SK-N-SH treated with all-trans-retinoic acid at 6 μM for 48 hours (cell line): ENCODE measurements around the gene JARID2.
A peak's percentile ranks its signal among the peaks of the same experiment; 100 is the strongest.

Experiments
- ATAC-seq: fragments of 200-7000 bp; cut with Tn5 transposase; 3 replicates; pipeline ENCODE4 v1.9.1; 2020; ENCODE audit warnings: mild to moderate bottlenecking, moderate library complexity
- ARNTL ChIP-seq: fragments of 450-650 bp; formaldehyde crosslinking; IDR thresholded peaks from 2 replicates; pipeline ENCODE4 v1.5.0; 2020; ENCODE audit warnings: low read depth, mild to moderate bottlenecking, moderate library complexity, borderline replicate concordance
- BACH2 ChIP-seq: fragments of 250-450 bp; sonication (Bioruptor Pico); IDR thresholded peaks from 2 replicates; pipeline ENCODE4 v1.9.0; 2021; ENCODE audit warnings: mild to moderate bottlenecking, borderline replicate concordance
- CREB5 ChIP-seq: fragments of 250-450 bp; sonication (Bioruptor Pico); IDR thresholded peaks from 2 replicates; pipeline ENCODE4 v1.5.1; 2020; ENCODE audit warnings: low read depth, mild to moderate bottlenecking, moderate library complexity
- CSDC2 ChIP-seq: fragments of 250-450 bp; sonication (Bioruptor Pico); IDR thresholded peaks from 2 replicates; pipeline ENCODE4 v1.5.0; 2020; ENCODE audit warnings: mild to moderate bottlenecking, moderate library complexity
- CSRNP3 ChIP-seq: fragments of 250-450 bp; sonication (Bioruptor Pico); IDR thresholded peaks from 2 replicates; pipeline ENCODE4 v1.5.1; 2021; ENCODE audit warnings: mild to moderate bottlenecking, moderate library complexity
- ESRRG ChIP-seq: fragments of 250-450 bp; sonication (Bioruptor Pico); IDR thresholded peaks from 2 replicates; pipeline ENCODE4 v1.6.1; 2021; ENCODE audit warnings: mild to moderate bottlenecking
- GLIS3 ChIP-seq: fragments of 250-450 bp; sonication (Bioruptor Pico); IDR thresholded peaks from 2 replicates; pipeline ENCODE4 v1.5.0; 2020; ENCODE audit warnings: mild to moderate bottlenecking, moderate library complexity
- ISL1 ChIP-seq: fragments of 250-450 bp; sonication (Bioruptor Pico); IDR thresholded peaks from 2 replicates; pipeline ENCODE4 v2.1.2; 2022; ENCODE audit warnings: mild to moderate bottlenecking, moderate library complexity
- OSR1 ChIP-seq: fragments of 250-450 bp; sonication (Bioruptor Pico); IDR thresholded peaks from 2 replicates; pipeline ENCODE4 v1.8.0; 2022; ENCODE audit warnings: moderate library complexity, mild to moderate bottlenecking, inconsistent platforms
- PATZ1 ChIP-seq: fragments of 250-450 bp; sonication (Bioruptor Pico); IDR thresholded peaks from 2 replicates; pipeline ENCODE4 v1.8.0; 2020; ENCODE audit warnings: mild to moderate bottlenecking, moderate library complexity, borderline replicate concordance
- POU6F1 ChIP-seq: fragments of 250-450 bp; sonication (Bioruptor Pico); IDR thresholded peaks from 2 replicates; pipeline ENCODE4 v1.8.0; 2021; ENCODE audit warnings: low read depth, mild to moderate bottlenecking, moderate library complexity, borderline replicate concordance
- PPARA ChIP-seq: fragments of 250-450 bp; sonication (Bioruptor Pico); IDR thresholded peaks from 2 replicates; pipeline ENCODE4 v1.5.0; 2020; ENCODE audit warnings: mild to moderate bottlenecking, borderline replicate concordance
- RARB ChIP-seq: fragments of 250-450 bp; sonication (Bioruptor Pico); IDR thresholded peaks from 2 replicates; pipeline ENCODE4 v1.8.0; 2021; ENCODE audit warnings: mild to moderate bottlenecking, moderate library complexity
- SNAI2 ChIP-seq: fragments of 250-450 bp; sonication (Bioruptor Pico); IDR thresholded peaks from 2 replicates; pipeline ENCODE4 v1.5.0; 2020; ENCODE audit warnings: mild to moderate bottlenecking, moderate library complexity
- TCF4 ChIP-seq: fragments of 250-450 bp; sonication (Bioruptor Pico); IDR thresholded peaks from 2 replicates; pipeline ENCODE4 v1.8.0; 2021; ENCODE audit warnings: mild to moderate bottlenecking, moderate library complexity, borderline replicate concordance
- TSHZ2 ChIP-seq: fragments of 250-450 bp; sonication (Bioruptor Pico); IDR thresholded peaks from 2 replicates; pipeline ENCODE4 v1.5.0; 2020; ENCODE audit warnings: mild to moderate bottlenecking, moderate library complexity
- ZC3H10 ChIP-seq: fragments of 250-450 bp; sonication (Bioruptor Pico); IDR thresholded peaks from 2 replicates; pipeline ENCODE4 v1.5.1; 2021; ENCODE audit warnings: mild to moderate bottlenecking, moderate library complexity
- ZFP3 ChIP-seq: fragments of 250-450 bp; sonication (Bioruptor Pico); IDR thresholded peaks from 2 replicates; pipeline ENCODE4 v1.5.0; 2020; ENCODE audit warnings: mild to moderate bottlenecking, moderate library complexity
- ZFP30 ChIP-seq: fragments of 450-650 bp; formaldehyde crosslinking; IDR thresholded peaks from 2 replicates; pipeline ENCODE4 v1.5.0; 2022; ENCODE audit warnings: mild to moderate bottlenecking, moderate library complexity
- ZNF565 ChIP-seq: fragments of 450-650 bp; formaldehyde crosslinking; conservative IDR thresholded peaks from 2 replicates; pipeline ENCODE4 v1.5.0; 2020; ENCODE audit warnings: low read depth, mild to moderate bottlenecking, moderate library complexity
- ZNF70 ChIP-seq: fragments of 450-650 bp; formaldehyde crosslinking; IDR thresholded peaks from 2 replicates; pipeline ENCODE4 v1.5.0; 2020; ENCODE audit warnings: mild to moderate bottlenecking, moderate library complexity
- ZNF8 ChIP-seq: fragments of 450-650 bp; formaldehyde crosslinking; IDR thresholded peaks from 2 replicates; pipeline ENCODE4 v1.5.0; 2020; ENCODE audit warnings: mild to moderate bottlenecking, moderate library complexity

Gene JARID2

GRCh38 chr6:15444081-15444731, 198.3 kb downstream of the JARID2 start:
- TF ChIP-seq PPARA (CRISPR knock-in tag) (no peak), ESRRG (no peak), CREB5 (no peak), BACH2 (CRISPR knock-in tag) (no peak), OSR1 (CRISPR knock-in tag) (no peak), CSRNP3 (no peak), ARNTL (no peak), ISL1 (no peak), POU6F1 (CRISPR knock-in tag) (no peak), GLIS3 (CRISPR knock-in tag) (no peak), ZNF70 (CRISPR knock-in tag) (no peak), ZC3H10 (CRISPR knock-in tag) (no peak), ZNF565 (CRISPR knock-in tag) (no peak), ZNF8 (CRISPR knock-in tag) (no peak), PATZ1 (CRISPR knock-in tag) (no peak), CSDC2 (CRISPR knock-in tag) (no peak), SNAI2 (CRISPR knock-in tag) (no peak), ZFP30 (CRISPR knock-in tag) (no peak)
- no peak for ATAC-seq

- peak; percentile 77 for ATAC-seq
- TF ChIP-seq TSHZ2 (CRISPR knock-in tag) (peak; percentile 97), CSRNP3 (0 out of 2 replicates have a peak, but pooled peaks have one; percentile 70), ISL1 (peak; percentile 79), RARB (no peak), ZNF8 (CRISPR knock-in tag) (peak; percentile 60; the same call in 1 of the 2 replicates), CREB5 (peak; percentile 49; the same call in 1 of the 2 replicates), TCF4 (CRISPR knock-in tag) (peak; percentile 93), ZNF70 (CRISPR knock-in tag) (no peak), POU6F1 (CRISPR knock-in tag) (no peak), PATZ1 (CRISPR knock-in tag) (no peak), ZFP3 (CRISPR knock-in tag) (0 out of 2 replicates have a peak, but pooled peaks have one; percentile 26)
These were observed 199.0 kb downstream of the JARID2 start for GRCh38 chr6:15444881-15445280.
